Measurements from ENCODE around the gene TRHDE. TPM values are rescaled to one million over a fixed set of nuclear protein-coding genes. Genes with fewer than 3 reads are reported as not detected.

TRHDE gene
- total RNA-seq, 1 donor from 2014 or later = 26.9 TPM

GRCh38 chr12:72546106-72546505, 273.9 kb downstream of the TRHDE start:
- DNase-seq (ENCODE audit: low read depth) = no peak
- no peak for TF ChIP-seq CTCF (conservative IDR thresholded peaks at IDR 0.05; ENCODE audit: low read depth, low read length)
- H3K4me3 ChIP-seq (ENCODE audit: low read depth, low read length) = no peak overlapping the region

GRCh38 chr12:72547573-72547972, 275.4 kb downstream of the TRHDE start:
- no peak for TF ChIP-seq CTCF (conservative IDR thresholded peaks at IDR 0.05; ENCODE audit: low read depth, low read length)
- H3K4me3 ChIP-seq (ENCODE audit: low read depth, low read length) = no peak overlapping the region
- DNase-seq (ENCODE audit: low read depth) = peak; percentile 36

GRCh38 chr12:72549184-72549583, 277.0 kb downstream of the TRHDE start:
- TF ChIP-seq CTCF (conservative IDR thresholded peaks at IDR 0.05; ENCODE audit: low read depth, low read length) = no peak
- DNase-seq (ENCODE audit: low read depth) = no peak
- no peak overlapping the region for H3K4me3 ChIP-seq (ENCODE audit: low read depth, low read length)

GRCh38 chr12:72560003-72560769, 288.0 kb downstream of the TRHDE start:
- no peak for DNase-seq (ENCODE audit: low read depth)

GRCh38 chr12:72570601-72571000, 298.4 kb downstream of the TRHDE start:
- no peak overlapping the region for H3K4me3 ChIP-seq (ENCODE audit: low read depth, low read length)
- TF ChIP-seq CTCF (conservative IDR thresholded peaks at IDR 0.05; ENCODE audit: low read depth, low read length) = peak; percentile 65
- DNase-seq (ENCODE audit: low read depth) = no peak

More at GRCh38 chr12:72560003-72560769, 288.0 kb downstream of the TRHDE start:
- H3K4me3 ChIP-seq (ENCODE audit: low read depth, low read length) = no peak overlapping the region
- TF ChIP-seq CTCF (conservative IDR thresholded peaks at IDR 0.05; ENCODE audit: low read depth, low read length) = peak; percentile 7

GRCh38 chr12:72574138-72574537, 302.0 kb downstream of the TRHDE start:
- no peak overlapping the region for H3K4me3 ChIP-seq (ENCODE audit: low read depth, low read length)

More at GRCh38 chr12:72574138-72574537, 302.0 kb downstream of the TRHDE start:
- TF ChIP-seq CTCF (conservative IDR thresholded peaks at IDR 0.05; ENCODE audit: low read depth, low read length) = no peak
- no peak for DNase-seq (ENCODE audit: low read depth)
